ENCODE measurements around the gene LYL1.

DNA sequence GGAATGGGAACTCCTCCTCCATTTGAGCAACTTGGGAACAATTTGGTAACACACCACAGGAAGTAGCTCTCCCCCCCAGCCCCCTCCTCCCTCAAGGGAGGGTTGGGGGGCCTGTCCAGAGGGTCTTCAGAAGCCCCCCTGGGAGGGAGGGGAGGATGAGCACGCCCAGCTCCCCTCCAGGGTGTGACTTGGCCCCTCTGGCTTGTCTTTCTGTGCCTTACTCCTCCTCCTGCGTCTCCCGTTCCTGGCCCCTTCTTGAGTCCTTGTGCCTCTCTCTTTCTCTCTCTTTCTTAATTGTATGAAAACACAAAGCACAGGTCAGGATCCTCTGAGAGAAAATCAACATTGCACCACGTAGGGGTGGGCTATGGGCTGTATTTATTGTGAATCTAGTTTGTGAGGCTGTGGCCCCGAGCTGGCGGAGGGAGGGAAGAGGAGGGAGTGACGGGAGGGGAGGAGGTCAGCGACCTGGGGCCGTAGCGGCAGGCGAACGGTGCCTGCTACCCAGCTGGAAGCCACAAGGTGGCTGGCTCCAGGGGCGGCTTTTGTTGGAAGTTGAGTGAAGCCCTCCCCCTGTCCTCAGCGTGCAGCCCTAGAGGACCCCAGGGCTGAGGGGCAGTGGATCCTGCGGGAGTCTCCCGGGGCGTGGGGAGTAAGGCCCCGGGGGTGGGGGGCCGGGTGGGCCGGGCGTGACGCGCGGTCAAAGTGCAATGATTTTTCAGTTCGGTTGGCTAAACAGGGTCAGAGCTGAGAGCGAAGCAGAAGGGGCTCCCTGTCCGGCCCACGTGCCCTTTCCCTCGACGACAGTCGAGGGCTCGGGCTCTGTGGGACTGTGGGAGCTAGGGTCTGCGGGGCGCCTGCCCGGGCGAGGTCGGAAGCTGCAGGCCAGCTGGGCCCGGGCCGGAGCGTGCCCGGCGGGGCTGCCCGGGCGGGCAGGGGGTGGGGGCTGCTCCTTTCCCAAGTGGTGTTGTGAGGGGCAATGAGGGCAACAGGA lies 6.4 kb downstream of the LYL1 start:
- TF ChIP-seq, protein P1, sequence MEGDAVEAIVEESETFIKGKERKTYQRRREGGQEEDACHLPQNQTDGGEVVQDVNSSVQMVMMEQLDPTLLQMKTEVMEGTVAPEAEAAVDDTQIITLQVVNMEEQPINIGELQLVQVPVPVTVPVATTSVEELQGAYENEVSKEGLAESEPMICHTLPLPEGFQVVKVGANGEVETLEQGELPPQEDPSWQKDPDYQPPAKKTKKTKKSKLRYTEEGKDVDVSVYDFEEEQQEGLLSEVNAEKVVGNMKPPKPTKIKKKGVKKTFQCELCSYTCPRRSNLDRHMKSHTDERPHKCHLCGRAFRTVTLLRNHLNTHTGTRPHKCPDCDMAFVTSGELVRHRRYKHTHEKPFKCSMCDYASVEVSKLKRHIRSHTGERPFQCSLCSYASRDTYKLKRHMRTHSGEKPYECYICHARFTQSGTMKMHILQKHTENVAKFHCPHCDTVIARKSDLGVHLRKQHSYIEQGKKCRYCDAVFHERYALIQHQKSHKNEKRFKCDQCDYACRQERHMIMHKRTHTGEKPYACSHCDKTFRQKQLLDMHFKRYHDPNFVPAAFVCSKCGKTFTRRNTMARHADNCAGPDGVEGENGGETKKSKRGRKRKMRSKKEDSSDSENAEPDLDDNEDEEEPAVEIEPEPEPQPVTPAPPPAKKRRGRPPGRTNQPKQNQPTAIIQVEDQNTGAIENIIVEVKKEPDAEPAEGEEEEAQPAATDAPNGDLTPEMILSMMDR (IDR thresholded peaks at IDR 0.05), result no peak
- no peak for TF ChIP-seq POLR2A (IDR thresholded peaks at IDR 0.05)
